Measurements from ENCODE around the gene ZNF536. TPM values are rescaled to one million over a fixed set of nuclear protein-coding genes. Genes with fewer than 3 reads are reported as not detected.

Gene ZNF536
- total RNA-seq, 1 experiment from 2014 or later: not detected

GRCh38 chr19:30363073-30363472 is 9.1 kb upstream of the ZNF536 start:
- DNase-seq (ENCODE audit: low read depth): no peak

- DNase-seq (ENCODE audit: low read depth): no peak
Observed at GRCh38 chr19:30364866-30365800, 7.1 kb upstream of the ZNF536 start.

GRCh38 chr19:30366282-30366681 is 5.9 kb upstream of the ZNF536 start:
- no peak for DNase-seq (ENCODE audit: low read depth)

GRCh38 chr19:30367006-30367405 is 5.2 kb upstream of the ZNF536 start:
- no peak for DNase-seq (ENCODE audit: low read depth)

GRCh38 chr19:30367421-30367820 is 4.8 kb upstream of the ZNF536 start:
- DNase-seq (ENCODE audit: low read depth): no peak

- DNase-seq (ENCODE audit: low read depth): no peak
Observed at GRCh38 chr19:30369833-30370232, 2.4 kb upstream of the ZNF536 start.

GRCh38 chr19:30371161-30371836 is 885 bp upstream of the ZNF536 start:
- DNase-seq (ENCODE audit: low read depth): no peak

- no peak for DNase-seq (ENCODE audit: low read depth)
Observed at GRCh38 chr19:30373593-30373992, 1.4 kb downstream of the ZNF536 start.

GRCh38 chr19:30374539-30374864 is 2.3 kb downstream of the ZNF536 start:
- DNase-seq (ENCODE audit: low read depth): no peak

- no peak for DNase-seq (ENCODE audit: low read depth)
Observed at GRCh38 chr19:30374865-30375552, 2.8 kb downstream of the ZNF536 start.

GRCh38 chr19:30375553-30376031 is 3.4 kb downstream of the ZNF536 start:
- no peak for DNase-seq (ENCODE audit: low read depth)

- DNase-seq (ENCODE audit: low read depth): no peak
Observed at GRCh38 chr19:30376272-30376671, 4.1 kb downstream of the ZNF536 start.

GRCh38 chr19:30376826-30377425 is 4.7 kb downstream of the ZNF536 start:
- DNase-seq (ENCODE audit: low read depth): no peak

- no peak for DNase-seq (ENCODE audit: low read depth)
Observed at GRCh38 chr19:30378701-30379100, 6.5 kb downstream of the ZNF536 start.

- no peak for DNase-seq (ENCODE audit: low read depth)
Observed at GRCh38 chr19:30379841-30380610, 7.8 kb downstream of the ZNF536 start.

GRCh38 chr19:30381366-30381765 is 9.2 kb downstream of the ZNF536 start:
- no peak for DNase-seq (ENCODE audit: low read depth)

- DNase-seq (ENCODE audit: low read depth): no peak
Observed at GRCh38 chr19:30385174-30385573, 13.0 kb downstream of the ZNF536 start.

GRCh38 chr19:30385666-30386065 is 13.5 kb downstream of the ZNF536 start:
- no peak for DNase-seq (ENCODE audit: low read depth)

GRCh38 chr19:30386551-30387143 is 14.5 kb downstream of the ZNF536 start:
- no peak for DNase-seq (ENCODE audit: low read depth)

GRCh38 chr19:30387311-30388115 is 15.3 kb downstream of the ZNF536 start:
- no peak for DNase-seq (ENCODE audit: low read depth)

Measured in M059J (cell line).